Hepatocyte (in vitro differentiated cells): ENCODE data around the gene POLR2L.

ENCODE experiments used
- EZH2phosphoT487 ChIP-seq: fragments of 200-600 bp; sonication (generic); IDR thresholded peaks from one replicate; pipeline ENCODE4 v1.6.1; 2018; ENCODE audit warnings: antibody characterized with exemption, mild to moderate bottlenecking, low read depth, moderate library complexity; ENCODE audit not compliant: unreplicated experiment, severe bottlenecking
- TF ChIP-seq, protein P1 (sequence below): fragments of 200-600 bp; sonication (generic); IDR thresholded peaks from 2 replicates; pipeline ENCODE4 v1.5.1; 2016; ENCODE audit warnings: antibody characterized with exemption, mild to moderate bottlenecking; ENCODE audit not compliant: poor library complexity

DNA sequence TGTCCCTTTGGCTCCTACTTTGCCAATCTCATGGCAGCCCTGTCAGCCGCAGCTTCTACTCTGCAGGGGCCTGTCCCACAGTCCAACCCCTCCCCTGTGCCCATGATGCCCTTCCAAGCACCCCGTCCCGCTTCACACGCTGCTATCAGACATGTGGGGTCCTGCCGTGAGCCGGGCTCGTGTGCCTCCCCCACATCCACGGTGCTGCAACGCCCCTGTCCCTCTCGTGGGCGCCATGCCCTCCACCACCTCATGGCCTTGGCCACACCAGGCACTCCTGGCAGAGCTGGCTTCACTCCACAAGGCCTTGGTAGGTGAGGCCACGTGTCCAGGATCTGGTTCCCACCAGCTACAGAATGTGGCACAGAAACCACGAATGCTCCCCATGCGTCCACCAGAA lies 45.3 kb upstream of the POLR2L start:
- TF ChIP-seq, protein P1, sequence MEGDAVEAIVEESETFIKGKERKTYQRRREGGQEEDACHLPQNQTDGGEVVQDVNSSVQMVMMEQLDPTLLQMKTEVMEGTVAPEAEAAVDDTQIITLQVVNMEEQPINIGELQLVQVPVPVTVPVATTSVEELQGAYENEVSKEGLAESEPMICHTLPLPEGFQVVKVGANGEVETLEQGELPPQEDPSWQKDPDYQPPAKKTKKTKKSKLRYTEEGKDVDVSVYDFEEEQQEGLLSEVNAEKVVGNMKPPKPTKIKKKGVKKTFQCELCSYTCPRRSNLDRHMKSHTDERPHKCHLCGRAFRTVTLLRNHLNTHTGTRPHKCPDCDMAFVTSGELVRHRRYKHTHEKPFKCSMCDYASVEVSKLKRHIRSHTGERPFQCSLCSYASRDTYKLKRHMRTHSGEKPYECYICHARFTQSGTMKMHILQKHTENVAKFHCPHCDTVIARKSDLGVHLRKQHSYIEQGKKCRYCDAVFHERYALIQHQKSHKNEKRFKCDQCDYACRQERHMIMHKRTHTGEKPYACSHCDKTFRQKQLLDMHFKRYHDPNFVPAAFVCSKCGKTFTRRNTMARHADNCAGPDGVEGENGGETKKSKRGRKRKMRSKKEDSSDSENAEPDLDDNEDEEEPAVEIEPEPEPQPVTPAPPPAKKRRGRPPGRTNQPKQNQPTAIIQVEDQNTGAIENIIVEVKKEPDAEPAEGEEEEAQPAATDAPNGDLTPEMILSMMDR: no peak
- no peak for TF ChIP-seq EZH2phosphoT487
